GM13977 (cell line): Measurements from ENCODE around the gene AFF1.

Experiments used
- DNase-seq: peaks from one replicate; pipeline ENCODE4 v3.0.0; 2012; ENCODE audit warnings: low spot score
- CTCF ChIP-seq: IDR thresholded peaks from 2 replicates; pipeline ENCODE4 v1.5.1; 2012; ENCODE audit warnings: mild to moderate bottlenecking, control low read depth; ENCODE audit not compliant: insufficient read depth; ENCODE audit errors: extremely low read depth, missing control alignments
- in situ Hi-C: fragments of 300-500 bp; cut with MboI; formaldehyde crosslinking; loops from one replicate; pipeline ENCODE4 v1.12.0; 2022; ENCODE audit warnings: low sequenced_read_pairs, low pct_unique_long_range_greater_than_20kb, mixed read lengths, inconsistent platforms; ENCODE audit not compliant: unreplicated experiment

Gene AFF1

GRCh38 chr4:86934771-86935565 is at the start of gene AFF1:
AFF1 (plus strand) TSS chr4:86935011; CDS start chr4:86948534, 13,523 bp downstream.
- in situ Hi-C loops, result no loop called here
- TF ChIP-seq CTCF, result peak; percentile 48
- DNase-seq, result peak; percentile 95

- in situ Hi-C loops, result loop anchor here (10.0 kb wide), 1 partner anchor 396 kb away; no protein-coding TSS in a partner anchor
- DNase-seq, result no peak
- TF ChIP-seq CTCF, result no peak
Measured at GRCh38 chr4:86890790-86891189, 44.0 kb upstream of the AFF1 start.

GRCh38 chr4:86891762-86892635 is 42.8 kb upstream of the AFF1 start, which contains the start of gene C4orf36:
C4orf36 (minus strand) TSS chr4:86892422; CDS start chr4:86891520, 902 bp downstream.
- DNase-seq, result peak; percentile 71
- TF ChIP-seq CTCF, result no peak
- in situ Hi-C loops, result loop anchor here (10.0 kb wide), 1 partner anchor 397 kb away; no protein-coding TSS in a partner anchor

GRCh38 chr4:86892636-86892960 is 42.2 kb upstream of the AFF1 start:
- no peak for TF ChIP-seq CTCF
- no peak for DNase-seq
- in situ Hi-C loops, result loop anchor here (10.0 kb wide), 1 partner anchor 398 kb away; no protein-coding TSS in a partner anchor

GRCh38 chr4:86893136-86893535 is 41.7 kb upstream of the AFF1 start:
- no peak for DNase-seq
- no peak for TF ChIP-seq CTCF
- in situ Hi-C loops, result loop anchor here (10.0 kb wide), 1 partner anchor 398 kb away; no protein-coding TSS in a partner anchor

GRCh38 chr4:86894455-86894854 is 40.4 kb upstream of the AFF1 start:
- no peak for DNase-seq
- in situ Hi-C loops, result loop anchor here (10.0 kb wide), 1 partner anchor 400 kb away; no protein-coding TSS in a partner anchor
- TF ChIP-seq CTCF, result no peak
